Thyroid gland (tissue), 4 donors: Measurements from ENCODE around the gene THTPA. TPM values are rescaled to one million over a fixed set of nuclear protein-coding genes. Genes with fewer than 3 reads are reported as not detected.

ENCODE experiments used
- DNase-seq, 2 donors: peaks; one replicate each; pipeline ENCODE4 v3.0.0-alpha.2; 2019
- H3K27ac ChIP-seq, 3 donors: fragments of 200-600 bp; sonication (generic); 1 replicate in 2 of 3; 2 replicates in 1 of 3; pipeline ENCODE4 v1.5.1; 2016 to 2019; ENCODE audit warnings: mild to moderate bottlenecking in 1 of 3, moderate library complexity in 1 of 3
- H3K27me3 ChIP-seq: fragments of 200-600 bp; sonication (generic); one replicate; pipeline ENCODE4 v1.5.1; 2019
- H3K36me3 ChIP-seq, 2 donors: fragments of 200-600 bp; sonication (generic); one replicate each; pipeline ENCODE4 v1.5.1; 2016 to 2019
- H3K4me1 ChIP-seq, 2 donors: fragments of 200-600 bp; sonication (generic); one replicate each; pipeline ENCODE4 v1.5.1; 2017 to 2019
- H3K4me3 ChIP-seq, 3 donors: fragments of 200-600 bp; sonication (generic); replicated peaks in 1 of 3; 1 replicate in 2 of 3; 2 replicates in 1 of 3; pipeline ENCODE4 v1.5.1; 2016; ENCODE audit warnings: mild to moderate bottlenecking in 1 of 3
- H3K9me3 ChIP-seq: fragments of 200-600 bp; sonication (generic); one replicate; pipeline ENCODE4 v1.5.1; 2017
- CTCF ChIP-seq, 6 experiments: fragments of 200-600 bp in 3 of 6; fragments of 450-650 bp in 3 of 6; sonication (generic) in 3 of 6; IDR thresholded peaks; one replicate each; pipeline ENCODE4 v1.5.1; 2016 to 2019; ENCODE audit warnings: antibody characterized with exemption in 6 of 6, mild to moderate bottlenecking in 2 of 6, inconsistent platforms in 1 of 6, moderate library complexity in 1 of 6
- POLR2A ChIP-seq, 2 donors: fragments of 450-650 bp; IDR thresholded peaks; one replicate each; pipeline ENCODE4 v1.6.1; 2017; ENCODE audit warnings: antibody characterized with exemption in 2 of 2, mild to moderate bottlenecking in 2 of 2, moderate library complexity in 1 of 2
- WGBS, 2 donors: methylation state at CpG; one replicate each; pipeline ENCODE4 v1.1.5; 2017; 5-methylcytosine and 5-hydroxymethylcytosine counted together
- intact Hi-C: fragments of 100-400 bp; cut with DNase I; formaldehyde crosslinking; loops from one replicate; pipeline ENCODE4 v1.15.1; 2023
- total RNA-seq, 4 donors: library from RNA; depleted of rRNA; stranded (reverse); fragments of >200 nt; gene quantifications; one replicate each; pipeline ENCODE4 v1.2.3, GENCODE V29; 2016

Gene THTPA
- total RNA-seq, 4 donors from 2014 or later, result 15.3 to 48.1 (median 28.3) TPM

- Histone ChIP-seq H3K4me3 (no peak overlapping the region), H3K27ac (no peak overlapping the region), H3K36me3 (no peaks in the 10 kb centered on the region), H3K27me3 (no peaks in the 10 kb centered on the region), H3K4me1 (no peaks in the 10 kb centered on the region), H3K9me3 (no peaks in the 10 kb centered on the region)
- 89 to 92% methylated on average over 12 of the region's 12 CpGs for WGBS, 2 donors
- DNase-seq, result no peak
- TF ChIP-seq CTCF (IDR thresholded peaks at IDR 0.05) (no peak), POLR2A (IDR thresholded peaks at IDR 0.05) (no peak)
- intact Hi-C loops, result no loop called here
Measured at GRCh38 chr14:23602181-23603095, 46.4 kb downstream of the THTPA start.

- WGBS, 2 donors, result 77 to 92% methylated on average over 2 of the region's 2 CpGs
- Histone ChIP-seq H3K4me1 (no peaks in the 10 kb centered on the region), H3K4me3 (no peak overlapping the region), H3K27ac (no peak overlapping the region), H3K9me3 (no peaks in the 10 kb centered on the region), H3K36me3 (no peaks in the 10 kb centered on the region), H3K27me3 (no peaks in the 10 kb centered on the region)
- intact Hi-C loops, result no loop called here
- TF ChIP-seq CTCF (IDR thresholded peaks at IDR 0.05) (no peak), POLR2A (IDR thresholded peaks at IDR 0.05) (no peak)
- no peak for DNase-seq
Measured at GRCh38 chr14:23603103-23603502, 47.0 kb downstream of the THTPA start.

GRCh38 chr14:23604148-23604547 is 48.1 kb downstream of the THTPA start:
- H3K4me1 ChIP-seq, result no peaks in the 10 kb centered on the region
- no peak for TF ChIP-seq CTCF (IDR thresholded peaks at IDR 0.05)
- TF ChIP-seq POLR2A (IDR thresholded peaks at IDR 0.05), result no peak
- H3K9me3 ChIP-seq, result no peaks in the 10 kb centered on the region
- H3K27ac ChIP-seq, result no peak overlapping the region
- no peak overlapping the region for H3K4me3 ChIP-seq
- intact Hi-C loops, result no loop called here
- no peak for DNase-seq
- WGBS, 2 donors, result 90 to 91% methylated on average over 2 of the region's 2 CpGs
- no peaks in the 10 kb centered on the region for H3K27me3 ChIP-seq
- no peaks in the 10 kb centered on the region for H3K36me3 ChIP-seq

GRCh38 chr14:23604675-23605170 is 48.7 kb downstream of the THTPA start:
- TF ChIP-seq CTCF (IDR thresholded peaks at IDR 0.05) (no peak), POLR2A (IDR thresholded peaks at IDR 0.05) (no peak)
- intact Hi-C loops, result no loop called here
- Histone ChIP-seq H3K27me3 (no peaks in the 10 kb centered on the region), H3K4me1 (no peaks in the 10 kb centered on the region), H3K9me3 (no peaks in the 10 kb centered on the region), H3K27ac (no peak overlapping the region), H3K4me3 (no peak overlapping the region), H3K36me3 (no peaks in the 10 kb centered on the region)
- WGBS, 2 donors, result 88 to 94% methylated on average over 3 of the region's 3 CpGs
- DNase-seq, result no peak

- H3K4me3 ChIP-seq, result no peak overlapping the region
- intact Hi-C loops, result no loop called here
- no peak for DNase-seq
- H3K4me1 ChIP-seq, result no peaks in the 10 kb centered on the region
- TF ChIP-seq POLR2A (IDR thresholded peaks at IDR 0.05) (no peak), CTCF (IDR thresholded peaks at IDR 0.05) (no peak)
- H3K27ac ChIP-seq, result no peak overlapping the region
- H3K9me3 ChIP-seq, result no peaks in the 10 kb centered on the region
- 60 to 69% methylated on average over 6 of the region's 6 CpGs for WGBS, 2 donors
- no peaks in the 10 kb centered on the region for H3K27me3 ChIP-seq
- no peaks in the 10 kb centered on the region for H3K36me3 ChIP-seq
Measured at GRCh38 chr14:23605931-23606585, 50.0 kb downstream of the THTPA start.
